Nucleus accumbens (tissue), 56 donors: ENCODE results near the gene BACE1-AS.

Experiments used
- DNase-seq, 56 donors: peaks; one replicate each; lab custom pipeline; 2025; lab: John Stamatoyannopoulos, UW

The BACE1-AS gene

GRCh38 chr11:117287668-117288067 is 3.5 kb upstream of the BACE1-AS start:
- DNase-seq = no peak

- no peak for DNase-seq
Measured at GRCh38 chr11:117289795-117290194, 1.4 kb upstream of the BACE1-AS start.

DNA sequence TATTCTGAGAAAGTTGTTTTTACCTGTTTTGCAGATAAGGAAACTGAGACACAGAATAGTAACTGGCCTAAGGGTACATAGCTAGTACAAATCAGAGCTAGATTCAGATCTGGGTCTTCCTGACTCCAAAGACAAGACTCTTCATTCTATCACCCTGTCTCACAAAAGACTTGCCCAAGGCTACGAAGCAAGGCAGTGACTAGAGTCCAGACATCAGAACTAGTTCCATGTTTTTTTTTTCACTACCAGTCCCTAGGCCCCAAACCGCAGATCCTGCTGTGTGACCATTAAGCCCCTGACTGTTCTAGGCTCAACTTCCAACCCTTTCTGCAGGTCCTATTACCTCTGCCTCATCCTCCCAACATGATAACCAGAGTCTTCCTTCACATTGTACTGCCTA is 1.5 kb downstream of the BACE1-AS start:
- no peak for DNase-seq

DNA sequence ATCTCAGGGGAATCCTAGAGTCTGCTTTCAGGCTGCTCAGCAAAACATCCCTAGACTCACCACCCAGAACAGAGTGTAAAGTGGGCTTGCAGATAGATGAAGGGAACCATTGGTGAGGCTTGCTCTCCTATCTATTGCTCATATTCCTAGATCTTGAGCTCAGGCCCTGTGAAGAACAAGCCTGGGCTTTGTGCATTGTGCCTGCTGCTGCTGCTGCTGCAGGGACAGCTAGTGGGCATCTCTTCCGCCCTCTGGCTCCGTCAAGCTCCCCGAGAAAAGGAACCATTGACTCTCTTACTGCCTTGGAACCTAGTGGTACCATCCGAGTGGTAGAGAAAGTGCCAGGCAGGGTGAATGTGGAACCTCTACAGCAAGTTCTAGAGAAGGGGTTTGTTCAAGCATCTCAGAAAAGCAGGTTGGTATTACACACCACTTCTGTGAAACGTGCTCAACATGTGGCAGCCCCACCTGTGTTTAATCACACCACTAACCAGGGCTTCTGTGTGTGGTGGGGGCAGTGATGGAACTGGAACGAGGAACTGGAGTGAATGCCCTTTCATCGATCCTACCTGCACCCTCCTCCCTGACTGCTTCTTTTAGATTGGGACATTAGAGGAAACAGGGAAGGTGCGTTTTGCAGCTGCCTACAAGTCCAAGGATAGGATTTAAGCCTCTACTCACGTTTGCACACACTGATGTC is 4.4 kb downstream of the BACE1-AS start:
- DNase-seq = peak in 51 of 56 donors; percentile 15 to 89 (median 67)

- no peak for DNase-seq
Measured at GRCh38 chr11:117296881-117297280, 5.7 kb downstream of the BACE1-AS start.

DNA sequence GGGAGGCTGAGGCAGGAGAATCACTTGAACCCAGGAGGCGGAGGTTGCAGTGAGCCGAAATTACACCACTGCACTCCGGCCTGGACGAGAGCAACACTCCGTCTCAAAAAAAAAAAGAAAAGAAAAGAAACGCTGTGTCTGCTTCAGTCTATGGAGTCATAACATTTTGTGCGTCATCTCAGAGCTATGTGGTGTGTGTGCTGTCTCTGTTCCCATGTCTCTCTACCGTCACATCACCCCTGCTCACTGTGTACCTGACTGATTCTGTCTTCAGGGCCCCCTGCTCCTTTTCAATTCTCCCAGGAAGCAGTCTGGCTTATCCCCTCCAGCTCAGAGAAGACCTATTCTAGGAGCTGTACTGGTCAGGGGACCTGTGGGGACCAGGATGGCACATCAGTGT is 7.0 kb downstream of the BACE1-AS start:
- no peak for DNase-seq

DNA sequence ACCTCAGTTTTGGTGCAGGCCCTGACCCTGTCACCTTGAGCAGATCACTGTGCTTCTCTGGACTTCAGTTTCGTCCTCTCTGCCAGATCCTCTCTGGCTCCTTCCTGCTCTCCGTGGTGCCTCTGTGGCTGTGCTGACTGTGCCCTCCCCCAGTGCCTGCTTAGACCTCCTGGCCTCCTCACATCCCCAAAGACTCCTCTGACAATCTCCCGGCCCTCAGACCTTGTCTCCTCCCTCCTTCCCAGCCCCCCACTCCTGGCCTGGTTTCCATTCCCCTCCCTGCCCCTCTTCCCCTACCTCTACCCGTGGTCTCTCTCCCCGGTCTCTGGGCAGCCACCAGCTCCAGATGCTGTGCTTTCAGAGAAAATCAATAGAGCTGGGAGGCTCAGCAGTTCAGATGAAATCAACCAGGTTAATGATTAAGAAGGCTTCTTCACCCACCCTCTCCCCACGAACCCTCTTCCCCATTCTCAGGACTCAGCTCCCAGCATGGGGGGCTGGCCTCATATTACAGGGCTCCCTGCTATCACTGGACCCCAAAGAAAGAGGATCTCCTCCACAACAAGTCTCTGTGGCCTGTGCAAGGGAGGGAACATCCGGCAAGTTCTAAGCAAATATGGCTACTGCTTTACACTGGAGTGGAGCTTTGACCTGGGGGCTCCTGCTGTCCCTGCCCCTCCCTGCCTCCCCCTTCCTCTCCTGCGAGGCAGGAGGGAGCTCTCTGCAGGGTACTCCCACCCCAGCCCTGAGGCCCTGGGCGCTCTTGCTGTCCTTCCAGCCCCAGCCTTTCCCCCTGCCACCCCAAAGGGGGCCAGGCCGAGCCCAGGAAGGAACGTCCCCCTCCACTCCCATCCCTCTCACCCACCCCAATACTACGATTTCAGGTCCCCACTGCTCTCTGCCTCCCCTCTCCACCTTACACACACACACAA is 8.5 kb downstream of the BACE1-AS start:
- peak in 1 of 56 donors; percentile 29 for DNase-seq

GRCh38 chr11:117300283-117300663 is 9.1 kb downstream of the BACE1-AS start:
- peak in 23 of 56 donors; percentile 10 to 62 (median 31) for DNase-seq

GRCh38 chr11:117300773-117301172 is 9.6 kb downstream of the BACE1-AS start:
- peak in 8 of 56 donors; percentile 8 to 51 (median 28) for DNase-seq

DNA sequence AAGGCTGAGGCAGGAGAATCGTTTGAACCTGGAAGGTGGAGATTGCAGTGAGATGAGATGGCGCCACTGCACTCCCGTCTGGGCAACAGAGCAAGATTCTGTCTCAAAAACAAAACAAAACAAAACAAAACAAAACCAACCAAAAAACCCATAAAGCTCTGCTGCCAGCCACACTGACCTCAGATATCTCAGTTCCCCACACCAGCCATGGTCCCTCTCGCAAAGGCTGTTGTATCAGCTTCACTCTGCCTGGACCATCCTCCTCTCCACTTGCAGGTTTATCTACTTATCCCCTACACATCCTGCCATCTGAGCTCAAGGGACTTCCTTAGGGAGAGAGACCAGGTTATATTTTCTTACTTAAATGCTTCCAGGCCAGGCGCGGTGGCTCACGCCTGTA is 11.1 kb downstream of the BACE1-AS start:
- DNase-seq = no peak

- DNase-seq = no peak
Measured at GRCh38 chr11:117303101-117303500, 12.0 kb downstream of the BACE1-AS start.

- DNase-seq = no peak
Measured at GRCh38 chr11:117303646-117304315, 12.6 kb downstream of the BACE1-AS start.

GRCh38 chr11:117305145-117305544 is 14.0 kb downstream of the BACE1-AS start:
- no peak for DNase-seq

DNA sequence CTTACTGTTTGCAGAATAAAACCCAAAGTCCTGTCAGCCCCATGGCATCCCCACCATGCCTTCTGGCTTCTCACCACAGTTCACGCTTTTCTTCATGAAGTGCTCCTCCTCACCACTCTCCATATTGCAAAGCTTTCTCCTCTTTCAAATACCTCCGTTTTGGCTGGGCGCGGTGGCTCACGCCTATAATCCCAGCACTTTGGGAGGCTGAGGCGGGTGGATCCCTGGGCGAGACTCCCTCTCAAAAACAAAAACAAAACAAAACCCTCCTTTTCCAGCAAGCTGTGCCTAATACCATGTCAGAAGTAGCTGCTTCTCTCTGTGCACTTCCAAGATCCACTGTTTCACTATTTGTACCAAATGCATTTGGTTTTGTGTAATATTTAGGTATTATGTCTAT is 18.2 kb downstream of the BACE1-AS start:
- no peak for DNase-seq

DNA sequence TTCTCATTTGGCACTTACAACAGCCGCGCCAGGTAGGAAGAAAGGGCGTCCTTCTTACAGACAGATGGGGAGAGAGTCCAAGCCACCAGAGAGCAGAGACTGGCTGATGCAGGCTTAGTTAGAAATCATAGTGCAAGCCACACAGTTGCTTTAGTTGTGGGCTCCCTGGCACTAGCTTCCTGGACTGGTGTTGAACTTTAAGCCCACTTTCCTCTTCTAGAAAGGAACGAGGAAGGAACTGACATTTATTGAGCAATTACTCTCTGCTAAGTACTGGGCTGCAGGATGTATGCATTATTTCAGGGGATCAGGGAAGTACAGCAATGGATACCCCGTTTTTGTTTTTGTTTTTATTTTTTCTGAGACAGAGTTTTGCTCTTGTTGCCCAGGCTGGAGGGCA is 21.9 kb downstream of the BACE1-AS start:
- no peak for DNase-seq

DNA sequence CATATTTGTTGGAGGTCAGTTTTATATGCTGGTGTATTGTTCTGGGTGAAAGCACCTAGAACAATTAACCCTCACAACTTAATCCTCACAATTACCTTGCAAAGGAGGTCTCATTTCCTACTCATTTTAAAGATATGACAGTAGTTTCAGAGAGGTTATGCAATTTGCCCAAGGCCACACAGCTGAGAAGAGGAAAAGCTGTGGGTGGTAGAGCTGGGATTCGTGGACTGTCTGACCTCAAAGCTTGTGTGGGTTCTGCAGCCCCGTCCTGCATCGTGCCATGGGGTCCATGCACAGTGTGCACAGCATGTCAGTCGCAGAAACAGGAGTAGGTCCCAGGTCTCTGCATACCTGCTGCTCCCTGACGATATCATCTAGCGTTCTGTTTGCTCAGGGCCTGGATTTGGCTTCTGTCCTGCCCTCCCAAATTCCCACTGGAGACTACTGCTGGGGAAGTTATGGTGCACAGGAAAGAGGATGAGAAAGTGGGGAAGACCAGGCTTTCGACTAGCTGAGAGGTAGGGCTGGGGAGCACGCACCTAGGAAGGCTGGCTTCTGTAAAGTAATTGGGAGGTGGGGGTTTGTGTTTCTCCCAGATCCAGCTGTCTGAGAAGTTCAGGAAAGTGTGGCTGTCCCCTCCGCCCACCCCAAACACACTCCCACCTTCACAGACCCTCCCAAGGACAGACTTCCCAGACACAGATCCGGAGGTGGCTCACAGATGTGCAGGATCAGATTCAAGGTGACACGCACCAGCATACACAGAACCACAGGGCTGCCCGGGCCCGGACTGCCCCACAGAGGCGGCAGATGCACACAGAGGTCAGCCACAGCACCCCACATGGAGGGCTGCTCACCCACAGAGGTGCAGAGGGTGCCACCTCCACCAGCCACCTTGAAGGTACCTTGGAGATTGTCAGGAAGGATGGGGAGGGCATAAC is 23.0 kb downstream of the BACE1-AS start:
- no peak for DNase-seq

GRCh38 chr11:117314840-117315239 is 23.7 kb downstream of the BACE1-AS start:
- DNase-seq = peak in 1 of 56 donors; percentile 5

- DNase-seq = peak in 2 of 56 donors; percentile 11 to 45
Measured at GRCh38 chr11:117315285-117316196, 24.4 kb downstream of the BACE1-AS start.
